HG03025 (cell line): ENCODE results near the gene CTNNA1.
"Not testable (repeated sequence)": the region's sequence is repeated elsewhere in the genome, so short reads cannot be mapped to it uniquely, and the experiment has no call there.

Experiments used
- ATAC-seq: cut with Tn5 transposase; IDR thresholded peaks from one replicate; pipeline ENCODE4 v1.9.1; 2021; ENCODE audit warnings: mild to moderate bottlenecking, moderate library complexity; ENCODE audit not compliant: unreplicated experiment, low FRiP score

CTNNA1 gene

DNA sequence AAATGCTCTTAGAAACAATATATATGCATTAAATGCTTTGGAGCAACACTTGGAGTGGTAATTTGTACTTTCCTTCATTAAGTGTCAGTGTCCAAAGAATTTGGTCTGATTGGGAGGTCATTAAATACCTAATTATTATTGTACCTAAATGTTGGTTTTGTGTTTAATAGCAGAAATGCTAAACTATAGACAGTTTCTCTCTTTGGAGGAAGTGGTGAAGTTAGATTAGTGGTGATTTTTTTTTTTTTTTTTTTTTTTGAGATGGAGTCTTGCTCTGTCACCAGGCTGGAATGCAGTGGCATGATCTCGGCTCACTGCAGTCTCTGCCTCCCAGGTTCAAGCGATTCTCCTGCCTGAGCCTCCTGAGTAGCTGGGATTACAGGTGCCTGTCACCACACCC is 168.1 kb downstream of the CTNNA1 start:
- ATAC-seq: not testable (repeated sequence)

DNA sequence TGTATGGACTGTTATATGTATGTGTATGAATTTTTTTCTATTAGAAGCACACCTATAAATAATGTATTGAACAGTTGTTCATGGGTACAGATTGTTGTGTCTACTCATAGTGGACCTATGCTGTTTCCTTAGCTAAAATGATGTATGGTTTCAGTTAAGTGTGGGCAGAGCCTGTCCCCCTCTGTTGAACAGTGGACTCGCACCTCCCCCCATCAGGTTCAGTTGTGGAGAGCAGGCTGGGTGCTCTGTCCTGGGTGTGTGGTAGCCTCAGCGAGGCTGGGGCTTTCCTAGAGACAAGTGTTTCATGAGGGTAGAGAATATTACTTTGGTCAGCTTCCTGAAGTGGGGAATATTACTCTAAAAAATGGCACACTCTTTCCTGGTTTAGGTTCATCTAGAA is 169.3 kb downstream of the CTNNA1 start:
- ATAC-seq: no peak

DNA sequence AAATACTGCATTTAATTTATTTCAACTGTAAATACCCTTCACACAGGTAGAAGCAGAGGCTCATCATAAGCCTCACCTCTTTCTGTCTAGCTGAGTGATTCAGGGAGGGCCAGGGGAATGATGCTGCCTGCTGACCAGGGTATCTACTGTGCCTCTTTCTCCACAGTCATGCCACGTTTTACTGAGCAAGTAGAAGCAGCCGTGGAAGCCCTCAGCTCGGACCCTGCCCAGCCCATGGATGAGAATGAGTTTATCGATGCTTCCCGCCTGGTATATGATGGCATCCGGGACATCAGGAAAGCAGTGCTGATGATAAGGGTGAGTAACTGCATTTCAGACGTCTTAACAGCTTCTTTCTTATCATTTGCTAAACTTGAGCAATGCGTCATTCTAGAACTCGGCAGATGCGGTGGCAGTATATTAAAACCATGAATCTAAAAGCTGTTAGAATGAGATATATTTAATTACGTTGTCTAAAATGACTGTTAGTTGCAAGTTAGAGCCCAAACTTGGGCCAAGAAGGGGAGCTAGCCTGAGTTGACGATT is 171.9 kb downstream of the CTNNA1 start:
- ATAC-seq: no peak

DNA sequence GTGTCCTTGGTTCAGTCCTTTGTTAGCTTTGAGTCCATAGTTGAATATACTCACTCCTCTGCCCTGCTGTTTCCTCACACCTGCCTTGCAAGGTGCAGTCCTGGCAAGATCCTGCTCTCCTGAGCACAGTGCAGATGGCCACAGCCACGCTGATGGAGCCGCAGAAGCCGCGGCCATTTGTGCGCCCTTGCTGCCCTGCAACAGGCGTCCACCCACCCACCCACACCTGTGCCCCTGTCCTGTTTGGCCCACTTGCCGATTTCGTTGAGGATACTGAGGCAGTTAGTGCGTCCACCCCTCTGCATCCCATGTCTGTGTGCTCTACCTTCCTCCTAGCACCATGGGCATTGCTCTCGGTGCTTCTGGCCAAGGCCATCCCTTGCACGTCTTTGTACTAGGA is 173.0 kb downstream of the CTNNA1 start:
- ATAC-seq: no peak

DNA sequence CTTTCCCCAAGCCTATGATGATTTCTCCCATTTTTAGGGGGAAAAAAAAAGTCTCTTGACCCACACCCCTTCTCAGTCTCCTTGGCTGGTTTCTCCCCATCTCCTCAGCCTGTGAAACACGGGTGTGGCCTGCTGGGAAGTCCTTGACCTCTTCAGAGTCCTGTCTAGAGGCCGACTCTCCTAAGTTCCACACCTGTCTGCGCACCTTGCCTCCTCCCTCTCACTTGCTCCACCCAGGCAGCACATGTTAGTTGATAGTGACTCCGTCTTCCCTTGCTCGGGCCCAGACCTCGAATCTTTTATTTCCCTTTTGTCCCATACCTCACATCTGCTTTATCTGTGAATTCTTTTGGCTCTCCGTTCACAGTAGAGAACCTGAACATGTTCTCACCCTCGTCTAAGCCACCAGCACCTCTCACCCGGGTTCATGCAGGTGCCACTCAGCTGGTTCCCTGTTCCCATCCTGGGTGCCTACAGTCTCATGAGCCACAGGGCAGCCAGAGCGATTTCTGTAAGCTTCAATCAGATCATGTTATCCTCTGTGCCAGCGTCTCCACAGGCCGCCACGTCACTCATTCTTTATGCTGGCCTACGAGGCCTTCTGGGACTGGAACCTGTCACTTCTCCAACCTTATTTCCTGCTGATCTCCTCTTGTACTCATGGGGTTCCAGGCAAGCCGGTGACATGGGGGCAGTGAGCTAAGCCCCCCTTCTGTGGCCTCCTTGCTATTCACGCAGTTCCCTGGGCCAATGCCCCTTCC is 173.6 kb downstream of the CTNNA1 start:
- no peak for ATAC-seq

DNA sequence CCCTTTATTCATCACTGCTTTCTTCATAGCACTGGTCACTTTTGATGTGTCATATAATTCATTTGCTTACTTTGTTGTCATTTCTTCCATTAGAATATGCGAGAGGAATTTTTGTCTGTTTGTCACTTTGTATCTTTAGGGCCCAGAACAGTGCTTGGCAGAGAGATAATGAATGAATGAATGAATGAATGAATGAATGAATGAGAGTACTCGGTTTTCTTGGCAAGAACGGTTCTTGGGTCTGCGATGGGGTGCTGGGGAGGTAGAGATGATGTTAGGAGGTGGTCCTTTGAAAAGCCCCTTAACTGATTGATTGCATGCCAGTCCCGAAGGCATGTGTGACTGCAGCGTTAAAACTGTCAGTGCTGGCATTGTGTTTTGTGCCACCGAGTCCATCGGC is 174.3 kb downstream of the CTNNA1 start:
- no peak for ATAC-seq

DNA sequence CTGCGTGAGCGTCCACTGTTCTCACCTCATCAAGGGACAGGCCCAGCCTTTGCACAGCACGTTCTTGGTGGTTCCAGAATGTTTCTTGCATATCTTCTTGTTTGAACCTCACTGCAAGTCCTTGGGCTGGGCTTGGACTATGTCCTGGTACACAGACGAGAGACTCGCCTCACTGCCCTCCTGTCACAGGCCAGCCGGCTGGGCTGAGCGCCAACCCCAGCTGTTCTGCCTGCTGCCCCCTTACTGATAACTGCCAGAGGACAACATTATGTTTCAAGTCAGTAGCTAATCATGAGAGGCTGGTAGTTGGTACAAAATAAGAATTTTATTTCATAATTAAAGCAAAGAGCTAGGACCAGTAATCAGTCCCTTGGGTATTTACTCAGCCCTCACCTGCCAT is 174.8 kb downstream of the CTNNA1 start:
- ATAC-seq: no peak

DNA sequence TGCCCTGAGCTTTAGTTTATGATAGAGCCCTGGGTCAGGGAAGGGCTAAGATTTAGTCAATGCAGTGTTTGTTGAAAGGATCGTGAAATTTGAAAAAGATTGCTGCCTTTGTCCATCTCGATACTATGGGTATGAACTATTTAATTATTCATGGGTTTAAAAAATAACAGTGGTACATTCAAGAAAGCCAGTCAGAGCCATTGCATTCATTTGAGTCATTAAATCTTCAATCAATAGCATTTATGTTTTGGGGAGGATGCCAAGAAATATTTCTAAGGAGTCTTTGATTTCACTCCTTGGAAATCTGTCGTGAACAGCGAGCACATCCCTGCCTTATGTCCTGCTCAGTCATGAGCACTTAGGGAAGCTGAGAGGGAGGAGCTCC is 176.3 kb downstream of the CTNNA1 start:
- ATAC-seq: no peak

DNA sequence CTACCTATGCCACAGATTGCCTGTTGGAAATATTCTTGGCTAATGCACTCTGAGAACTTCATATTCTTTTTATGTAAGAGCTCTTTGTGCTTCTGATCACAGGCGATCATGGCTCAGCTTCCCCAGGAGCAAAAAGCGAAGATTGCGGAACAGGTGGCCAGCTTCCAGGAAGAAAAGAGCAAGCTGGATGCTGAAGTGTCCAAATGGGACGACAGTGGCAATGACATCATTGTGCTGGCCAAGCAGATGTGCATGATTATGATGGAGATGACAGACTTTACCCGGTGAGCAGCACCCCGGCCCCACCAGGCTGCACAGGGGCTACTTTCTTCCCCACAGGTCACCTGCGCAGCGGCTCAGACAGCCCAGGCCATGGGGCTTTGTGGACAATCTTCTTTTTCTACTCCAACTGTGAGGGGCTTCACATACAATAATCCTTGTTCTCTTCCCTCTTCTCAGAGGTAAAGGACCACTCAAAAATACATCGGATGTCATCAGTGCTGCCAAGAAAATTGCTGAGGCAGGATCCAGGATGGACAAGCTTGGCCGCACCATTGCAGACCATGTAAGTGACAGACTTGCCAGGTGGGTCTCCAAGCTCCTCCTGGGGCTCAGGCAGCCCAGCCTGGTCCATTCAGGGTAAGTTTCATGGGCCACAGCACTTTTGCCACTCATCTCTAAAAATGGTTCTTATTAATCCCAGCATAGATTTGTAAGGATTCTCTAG is 177.3 kb downstream of the CTNNA1 start:
- no peak for ATAC-seq

DNA sequence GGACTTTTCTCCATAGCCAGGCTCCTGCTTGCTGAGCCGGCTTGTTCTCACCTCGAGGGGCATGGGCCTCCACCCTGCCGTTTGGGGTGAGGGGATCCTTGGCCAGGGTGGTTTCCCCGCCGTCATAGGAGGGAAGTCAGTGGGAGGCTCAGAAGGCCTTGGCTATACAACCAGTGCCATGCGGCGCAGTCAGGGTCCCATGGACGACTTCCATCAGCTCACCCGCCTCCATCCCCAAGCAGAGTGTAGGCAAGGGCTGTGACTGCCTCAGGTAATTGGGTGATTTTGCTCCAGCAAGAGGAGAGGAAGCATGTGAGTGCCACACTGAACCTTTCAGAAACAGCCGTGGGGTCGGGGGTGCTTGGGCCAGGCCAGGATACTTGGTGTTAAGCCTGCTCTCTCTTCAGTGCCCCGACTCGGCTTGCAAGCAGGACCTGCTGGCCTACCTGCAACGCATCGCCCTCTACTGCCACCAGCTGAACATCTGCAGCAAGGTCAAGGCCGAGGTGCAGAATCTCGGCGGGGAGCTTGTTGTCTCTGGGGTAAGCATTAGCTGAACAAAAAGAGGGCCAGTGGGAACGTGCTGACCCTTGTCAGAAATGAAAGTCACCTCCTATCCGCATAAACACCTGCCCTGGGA is 179.1 kb downstream of the CTNNA1 start:
- ATAC-seq: no peak

DNA sequence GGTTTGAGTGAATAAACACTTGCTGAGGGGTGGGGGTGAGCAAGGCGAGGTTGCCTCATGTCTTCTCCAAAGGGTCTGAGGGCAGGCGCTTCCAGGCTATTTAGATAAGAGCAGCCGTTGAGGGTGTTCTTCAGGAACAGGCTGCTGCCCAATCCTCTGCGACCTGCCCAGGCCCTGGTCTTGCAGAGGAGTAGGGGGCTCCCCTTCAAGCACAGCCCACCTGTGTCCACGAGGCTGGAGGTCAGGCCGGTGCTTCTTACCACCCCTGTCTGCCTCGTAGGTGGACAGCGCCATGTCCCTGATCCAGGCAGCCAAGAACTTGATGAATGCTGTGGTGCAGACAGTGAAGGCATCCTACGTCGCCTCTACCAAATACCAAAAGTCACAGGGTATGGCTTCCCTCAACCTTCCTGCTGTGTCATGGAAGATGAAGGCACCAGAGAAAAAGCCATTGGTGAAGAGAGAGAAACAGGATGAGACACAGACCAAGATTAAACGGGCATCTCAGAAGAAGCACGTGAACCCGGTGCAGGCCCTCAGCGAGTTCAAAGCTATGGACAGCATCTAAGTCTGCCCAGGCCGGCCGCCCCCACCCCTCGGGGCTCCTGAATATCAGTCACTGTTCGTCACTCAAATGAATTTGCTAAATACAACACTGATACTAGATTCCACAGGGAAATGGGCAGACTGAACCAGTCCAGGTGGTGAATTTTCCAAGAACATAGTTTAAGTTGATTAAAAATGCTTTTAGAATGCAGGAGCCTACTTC is 180.5 kb downstream of the CTNNA1 start:
- ATAC-seq: no peak

DNA sequence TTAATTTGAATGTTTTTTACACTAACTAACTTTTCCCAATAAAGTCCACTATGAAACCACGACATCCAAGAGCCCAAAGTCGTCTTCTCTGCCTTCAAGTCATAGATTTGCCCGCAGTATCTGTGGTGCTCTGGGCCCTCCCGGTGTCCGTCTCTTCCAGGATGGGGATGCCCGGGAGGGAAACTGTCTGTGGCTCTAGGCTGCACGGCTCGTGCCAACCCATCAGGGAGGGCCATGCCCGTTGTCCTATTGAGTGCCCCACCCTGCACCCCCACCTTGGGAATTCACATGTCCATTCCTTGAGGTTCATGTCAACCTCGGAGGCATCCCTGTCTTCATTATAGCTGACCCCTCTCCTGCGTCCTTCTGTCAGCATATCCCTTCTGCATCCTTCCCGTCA is 181.7 kb downstream of the CTNNA1 start:
- ATAC-seq: no peak

DNA sequence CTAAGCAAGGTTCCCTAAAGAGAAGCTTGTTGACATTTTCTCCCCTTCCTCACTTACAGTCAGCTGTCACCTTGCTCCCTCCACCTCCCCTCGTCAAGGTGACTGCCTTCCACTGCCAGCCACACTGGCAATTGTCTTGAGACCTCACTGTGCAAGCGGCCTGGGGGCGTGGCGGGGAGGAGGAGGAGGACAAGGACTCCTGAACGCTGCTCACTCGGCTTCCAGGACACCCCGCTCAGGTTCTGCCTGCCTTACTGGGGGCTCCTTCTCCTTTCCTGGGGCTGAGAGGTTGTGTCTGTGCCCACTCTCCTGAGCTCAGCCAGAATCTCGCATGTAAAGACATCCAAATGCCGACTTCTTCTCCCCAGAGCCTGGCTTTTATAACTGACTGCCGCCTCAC is 182.2 kb downstream of the CTNNA1 start:
- ATAC-seq: no peak

DNA sequence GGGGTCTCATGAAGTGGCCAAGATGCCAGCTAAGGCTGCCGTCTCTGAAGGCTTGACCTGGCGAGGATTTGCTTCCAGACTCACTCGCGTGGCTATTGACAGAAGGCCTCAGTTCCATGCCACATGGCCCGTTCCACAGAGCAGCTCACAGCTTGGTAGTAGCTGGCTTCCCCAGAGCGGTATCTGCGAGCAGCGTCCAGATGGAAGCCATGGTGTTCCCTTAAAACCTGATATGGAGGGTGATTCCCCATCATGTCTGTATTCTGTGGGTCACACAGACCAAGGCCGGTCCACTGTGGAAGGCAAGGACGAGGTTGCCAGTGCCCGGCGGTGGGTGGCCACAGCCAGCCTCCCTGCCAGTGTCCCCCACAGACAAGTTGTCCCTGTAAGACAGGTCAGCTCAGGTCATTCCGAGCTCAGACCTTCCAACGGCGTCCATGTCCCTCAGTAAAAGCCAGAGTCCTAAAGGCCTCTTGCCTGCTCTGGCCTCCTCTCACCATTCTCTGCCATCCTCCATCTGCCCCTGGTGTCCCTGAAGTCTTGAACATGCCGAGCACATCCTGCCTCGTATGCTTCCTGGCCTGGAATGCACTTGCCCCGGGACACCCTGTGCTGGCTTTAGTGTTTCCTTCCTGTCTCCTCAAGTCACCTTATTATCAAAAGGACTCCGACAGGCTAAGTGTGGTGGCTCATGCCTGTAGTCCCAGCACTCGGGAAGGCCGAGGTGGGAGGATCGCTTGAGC is 183.2 kb downstream of the CTNNA1 start:
- no peak for ATAC-seq

DNA sequence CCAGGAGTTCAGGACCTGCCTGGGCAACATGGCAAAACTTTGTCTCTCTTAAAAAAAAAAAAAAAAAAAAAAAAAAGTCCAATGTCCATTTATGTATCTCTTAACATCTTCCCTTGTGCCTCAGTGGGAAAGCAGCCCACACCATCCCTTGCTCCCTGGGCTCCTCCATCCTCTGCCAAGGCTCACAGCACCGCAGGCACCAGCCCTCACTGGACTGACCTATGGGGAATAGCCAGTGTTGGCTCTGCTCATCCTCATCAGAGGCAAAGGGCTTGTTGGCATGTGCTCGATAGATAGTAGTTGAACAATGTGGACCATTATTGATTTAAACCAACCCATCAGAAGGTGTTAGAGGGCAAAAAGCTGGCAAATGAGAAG is 183.7 kb downstream of the CTNNA1 start:
- ATAC-seq: no peak

DNA sequence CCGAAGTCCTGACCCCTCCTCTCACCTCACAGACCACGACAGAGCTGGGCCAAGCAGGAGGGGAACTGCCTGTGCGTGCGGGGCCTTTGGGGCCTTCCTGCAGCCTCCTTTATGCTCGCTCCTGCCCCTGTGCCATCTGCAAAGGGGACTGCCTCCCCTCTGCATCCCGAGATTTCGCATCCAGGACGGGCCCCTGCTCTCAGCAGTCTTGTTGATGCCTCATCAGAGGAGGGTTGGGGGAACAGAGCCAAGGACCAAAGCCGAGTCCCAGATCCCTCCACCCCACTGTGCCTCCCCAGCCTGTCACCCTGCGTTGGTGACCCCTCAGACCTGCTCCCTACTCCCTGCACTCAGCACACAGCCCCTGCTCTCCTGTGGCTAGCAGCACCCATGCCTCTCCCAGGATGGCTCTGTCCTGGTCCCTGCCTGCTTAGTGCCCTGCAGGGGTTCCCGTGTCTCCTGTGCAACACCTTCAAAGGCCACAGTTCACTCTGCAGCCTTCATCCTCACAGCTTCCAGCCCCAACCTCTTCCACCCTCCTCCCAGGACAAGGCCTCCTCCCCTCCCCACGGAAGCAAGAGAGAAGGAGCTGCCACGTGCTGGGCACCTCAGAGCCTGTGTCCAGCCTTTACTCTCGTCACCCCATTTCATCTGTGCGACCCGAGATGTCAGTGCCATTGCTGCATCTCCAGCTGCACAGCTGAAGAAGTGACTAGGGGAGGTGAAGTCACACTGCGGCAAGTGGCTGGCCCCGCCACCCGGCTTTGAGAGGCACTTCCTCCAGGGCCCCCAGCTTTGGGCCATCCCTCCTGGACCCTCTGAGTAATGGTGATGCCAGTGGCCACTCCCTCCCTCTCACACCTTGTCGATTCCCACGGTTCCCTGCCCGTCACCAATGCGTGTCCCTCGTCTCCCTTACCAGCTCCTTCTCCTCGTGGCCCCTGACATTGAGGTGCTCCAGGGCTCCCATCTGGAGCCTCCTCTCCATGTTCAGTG is 184.5 kb downstream of the CTNNA1 start:
- ATAC-seq: no peak

DNA sequence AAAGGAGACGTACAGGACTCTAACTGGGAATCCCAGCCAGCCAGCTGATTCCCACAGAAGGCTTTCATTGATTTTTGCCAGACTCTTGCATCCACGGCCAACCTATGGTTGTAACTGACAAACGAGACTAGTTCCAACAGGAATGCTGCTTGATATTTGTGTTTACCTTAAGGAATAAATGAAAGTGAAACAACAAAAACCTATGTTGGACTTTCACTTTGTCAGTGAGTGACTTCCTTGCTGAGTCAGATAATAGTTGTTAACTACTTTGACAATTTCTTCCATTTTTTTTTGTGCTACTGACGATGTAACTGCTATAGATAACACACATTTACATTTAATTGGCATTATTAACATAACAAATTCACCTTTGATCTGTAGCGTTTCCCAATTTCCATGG is 185.3 kb downstream of the CTNNA1 start:
- no peak for ATAC-seq

DNA sequence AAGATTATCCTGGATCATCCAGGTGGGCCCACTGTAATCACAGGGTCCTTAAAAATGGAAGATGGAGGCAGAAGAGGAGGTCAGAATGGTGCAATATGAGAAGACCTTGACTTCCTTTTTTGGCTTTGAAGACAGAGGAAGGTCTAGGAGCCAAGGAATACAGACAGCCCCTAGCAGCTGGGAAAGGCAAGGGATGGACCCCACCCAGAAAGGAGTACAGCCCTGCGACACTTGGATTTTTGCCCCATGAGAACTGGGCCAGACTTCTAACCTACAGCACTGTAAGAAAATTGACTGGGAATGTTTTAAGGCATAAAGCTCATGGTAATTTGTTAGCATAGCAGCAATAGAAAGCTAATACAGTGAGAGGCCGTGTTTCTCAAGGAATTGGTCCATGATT is 188.8 kb downstream of the CTNNA1 start:
- ATAC-seq: no peak

DNA sequence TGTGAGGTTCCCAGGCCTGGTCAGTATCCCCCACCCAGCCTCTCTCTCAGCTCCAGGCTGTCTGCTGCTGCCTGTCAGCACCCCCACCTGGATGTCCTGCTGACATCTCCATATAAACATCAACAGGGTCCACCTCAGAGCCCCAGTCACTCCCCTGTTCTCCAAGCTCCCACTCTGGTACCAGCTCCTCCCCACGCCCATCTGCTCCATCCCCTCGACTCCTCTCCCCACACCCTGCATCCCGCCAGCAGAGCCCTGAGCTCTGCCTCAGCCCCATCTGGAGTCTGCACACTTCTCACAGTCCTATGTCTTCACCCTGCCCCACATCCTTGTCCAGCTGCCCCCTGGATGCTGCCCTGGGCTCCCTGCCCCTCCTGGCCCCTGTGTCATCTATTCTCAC is 189.6 kb downstream of the CTNNA1 start:
- ATAC-seq: no peak
